NCI-H748 (cell line): ENCODE results near the gene FETUB.

Experiments used
- DNase-seq: peaks from one replicate; lab custom pipeline; 2025; ENCODE audit not compliant: unreplicated experiment; lab: John Stamatoyannopoulos, UW

Gene FETUB

GRCh38 chr3:186639778-186640472, at the start of gene FETUB:
Gene FETUB, plus strand, starts transcription at chr3:186640399. Its CDS starts 62 bp downstream, at chr3:186640461.
- no peak for DNase-seq

- DNase-seq: no peak
Observed at GRCh38 chr3:186590580-186591295, 49.5 kb upstream of the FETUB start.

- no peak for DNase-seq
Observed at GRCh38 chr3:186592682-186593081, 47.5 kb upstream of the FETUB start.

GRCh38 chr3:186593862-186594261, 46.3 kb upstream of the FETUB start:
- DNase-seq: no peak

GRCh38 chr3:186594591-186595113, 45.5 kb upstream of the FETUB start:
- peak; percentile 0 for DNase-seq

- no peak for DNase-seq
Observed at GRCh38 chr3:186596568-186597287, 43.5 kb upstream of the FETUB start.

GRCh38 chr3:186598108-186598784, 42.0 kb upstream of the FETUB start:
- DNase-seq: no peak

- no peak for DNase-seq
Observed at GRCh38 chr3:186598794-186599141, 41.4 kb upstream of the FETUB start.

- DNase-seq: no peak
Observed at GRCh38 chr3:186599142-186599784, 40.9 kb upstream of the FETUB start.

GRCh38 chr3:186599785-186600166, 40.4 kb upstream of the FETUB start:
- no peak for DNase-seq

- DNase-seq: no peak
Observed at GRCh38 chr3:186600896-186601295, 39.3 kb upstream of the FETUB start.

- no peak for DNase-seq
Observed at GRCh38 chr3:186603159-186603558, 37.0 kb upstream of the FETUB start.

- DNase-seq: no peak
Observed at GRCh38 chr3:186605078-186605477, 35.1 kb upstream of the FETUB start.

- no peak for DNase-seq
Observed at GRCh38 chr3:186605561-186606545, 34.3 kb upstream of the FETUB start.

- no peak for DNase-seq
Observed at GRCh38 chr3:186608624-186609215, 31.5 kb upstream of the FETUB start.

- DNase-seq: no peak
Observed at GRCh38 chr3:186609247-186609868, 30.8 kb upstream of the FETUB start.

- no peak for DNase-seq
Observed at GRCh38 chr3:186612065-186612464, 28.1 kb upstream of the FETUB start.

GRCh38 chr3:186612721-186613636, 27.2 kb upstream of the FETUB start, which contains the start of gene AHSG:
Gene AHSG, plus strand, starts transcription at chr3:186613060. Its CDS starts 82 bp downstream, at chr3:186613142.
- DNase-seq: no peak
